Aortic smooth muscle cell (primary cell): ENCODE data around the gene IDS. TPM values are rescaled to one million over a fixed set of nuclear protein-coding genes. Genes with fewer than 3 reads are reported as not detected.

Experiments
- total RNA-seq: library from RNA; depleted of rRNA; stranded (reverse); fragments of >200 nt; gene quantifications from 2 replicates; pipeline ENCODE4 v1.2.3, GENCODE V29; 2014

Gene IDS, protein sequence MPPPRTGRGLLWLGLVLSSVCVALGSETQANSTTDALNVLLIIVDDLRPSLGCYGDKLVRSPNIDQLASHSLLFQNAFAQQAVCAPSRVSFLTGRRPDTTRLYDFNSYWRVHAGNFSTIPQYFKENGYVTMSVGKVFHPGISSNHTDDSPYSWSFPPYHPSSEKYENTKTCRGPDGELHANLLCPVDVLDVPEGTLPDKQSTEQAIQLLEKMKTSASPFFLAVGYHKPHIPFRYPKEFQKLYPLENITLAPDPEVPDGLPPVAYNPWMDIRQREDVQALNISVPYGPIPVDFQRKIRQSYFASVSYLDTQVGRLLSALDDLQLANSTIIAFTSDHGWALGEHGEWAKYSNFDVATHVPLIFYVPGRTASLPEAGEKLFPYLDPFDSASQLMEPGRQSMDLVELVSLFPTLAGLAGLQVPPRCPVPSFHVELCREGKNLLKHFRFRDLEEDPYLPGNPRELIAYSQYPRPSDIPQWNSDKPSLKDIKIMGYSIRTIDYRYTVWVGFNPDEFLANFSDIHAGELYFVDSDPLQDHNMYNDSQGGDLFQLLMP
- 55.0 and 60.6 TPM in 2 replicates for total RNA-seq

DNA sequence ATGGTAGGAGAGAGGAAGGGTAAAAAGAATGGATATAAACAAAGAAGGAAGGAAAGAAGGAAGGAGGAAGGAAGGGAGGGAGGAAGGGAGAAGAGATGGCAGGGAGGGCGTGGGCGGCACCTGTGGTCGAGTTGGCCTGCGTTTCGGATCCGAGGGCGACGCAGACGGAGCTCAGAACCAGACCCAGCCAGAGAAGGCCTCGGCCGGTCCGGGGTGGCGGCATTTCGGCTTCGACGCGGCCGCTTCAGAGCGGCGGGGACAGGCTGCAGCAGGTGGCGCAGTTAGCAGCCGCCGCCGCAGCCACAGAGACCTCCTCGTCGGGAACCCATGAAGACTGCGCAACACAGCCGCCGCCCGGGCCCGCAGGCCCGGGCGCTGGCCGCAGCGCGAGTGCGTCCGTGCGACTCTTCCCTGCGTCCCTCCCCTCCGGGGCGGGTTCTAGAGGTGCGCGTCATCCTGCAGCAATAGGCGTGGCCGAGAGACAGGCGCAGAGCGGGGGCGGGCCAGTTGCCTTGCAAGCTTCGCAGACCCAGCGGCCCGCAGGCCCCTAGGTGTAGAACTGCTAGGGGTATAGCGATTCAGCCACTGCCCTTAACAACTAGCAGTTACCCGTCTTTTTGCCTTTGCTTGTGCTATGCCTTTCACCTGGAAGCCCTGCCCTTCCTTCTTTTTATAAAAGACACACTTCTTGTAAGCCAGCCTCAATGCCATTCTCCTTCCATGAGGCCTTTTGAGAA is at the start of gene IDS:
Gene IDS (minus strand): TSS at position 392 of the 737 bp plus-strand sequence. CDS start 169 bp downstream, at position 223.

DNA sequence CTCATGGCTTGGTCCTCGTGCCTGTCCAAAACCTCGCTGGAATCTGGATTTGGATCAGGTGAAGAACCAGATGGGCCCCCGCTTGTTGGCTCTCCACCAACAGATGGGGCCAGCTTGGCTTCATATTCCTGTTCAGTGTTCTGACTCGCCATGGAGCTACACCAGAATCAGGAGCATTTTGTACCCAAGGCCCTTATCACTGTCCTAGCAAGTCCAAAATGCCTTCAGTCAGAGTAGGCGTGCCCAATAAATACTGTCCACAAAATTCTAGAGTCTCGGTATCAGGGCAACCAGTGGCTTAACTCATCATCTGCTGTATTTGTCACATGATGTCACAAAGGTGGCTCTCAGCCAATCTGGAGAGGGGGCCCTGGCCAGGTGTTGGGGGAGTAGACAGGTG is 44.6 kb upstream of the IDS start, which contains the start of gene HSFX3:
Gene HSFX3 (minus strand): TSS at position 224 of the 400 bp plus-strand sequence. CDS start 72 bp downstream, at position 152.

DNA sequence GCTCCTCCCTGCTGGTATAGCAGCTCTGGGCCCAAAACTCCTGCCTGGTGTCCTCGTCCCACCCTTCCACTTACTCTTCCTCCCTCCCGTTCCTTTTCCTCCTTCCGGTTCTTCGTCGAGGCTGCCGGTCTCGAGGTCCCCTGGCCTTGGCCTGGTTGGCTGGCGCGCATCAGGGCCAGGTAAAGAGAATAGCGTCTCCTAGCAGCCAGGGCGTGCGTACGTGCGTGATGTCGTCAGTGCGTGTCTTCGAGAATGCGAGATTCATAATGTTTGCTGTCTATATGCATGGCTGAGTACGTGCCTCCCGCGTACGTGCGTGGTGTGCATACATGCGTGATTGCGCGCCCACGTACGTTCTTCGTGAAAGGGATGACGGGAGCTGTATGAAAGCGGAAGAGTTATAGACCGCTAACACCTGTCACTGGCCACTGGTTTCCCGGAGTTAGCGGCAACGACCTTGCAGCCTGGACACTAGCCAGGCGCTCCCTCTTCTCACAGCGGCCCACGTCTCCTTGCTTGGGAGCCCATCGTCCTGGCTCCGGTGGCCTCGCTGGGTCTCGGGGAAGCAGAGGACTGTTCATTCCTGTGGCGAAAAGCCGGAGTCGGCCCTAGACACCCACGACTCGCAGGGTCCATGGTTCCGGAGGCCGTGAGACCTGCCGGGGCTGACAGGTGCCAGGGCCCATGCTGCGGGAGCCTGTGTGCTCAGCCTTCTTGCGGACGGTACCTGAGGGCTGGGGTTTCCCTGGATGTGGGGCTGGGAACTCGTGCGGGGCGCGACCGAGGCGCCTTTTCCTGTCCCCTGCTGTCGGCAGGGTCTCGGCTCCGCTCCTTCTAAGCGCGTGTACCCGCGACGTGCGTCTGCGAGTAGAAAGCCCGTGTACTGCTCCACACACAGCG is 35.8 kb upstream of the IDS start, which contains the start of gene EOLA1:
Gene EOLA1 (plus strand): TSS at position 392 of the 900 bp plus-strand sequence. CDS start 4,619 bp downstream, outside the sequence.

Other genes with a start within 250 kb of the IDS start
- gene EOLA1, start 35.7 kb upstream of the IDS start, total RNA-seq, result 14.4 and 14.7 TPM in 2 replicates
- gene HSFX3, start 44.6 kb upstream of the IDS start, total RNA-seq, result not detected in 2 replicates
- gene MAGEA9B, start 82.2 kb upstream of the IDS start, total RNA-seq, result 0.06 TPM in 1 of 2 replicates, not detected in the other
- not detected in 2 replicates for gene HSFX2, start 90.0 kb upstream of the IDS start, total RNA-seq
- gene TMEM185A, start 126.5 kb upstream of the IDS start, total RNA-seq, result 18.5 and 22.9 TPM in 2 replicates
- gene MAGEA11, start 206.8 kb upstream of the IDS start, total RNA-seq, result not detected in 2 replicates